Measurements from ENCODE around the gene WFDC2. TPM values are rescaled to one million over a fixed set of nuclear protein-coding genes. Genes with fewer than 3 reads are reported as not detected.

Gene WFDC2
- total and polyA plus RNA-seq, 2 experiments from 2014 or later, result 28.0 to 155 TPM

DNA sequence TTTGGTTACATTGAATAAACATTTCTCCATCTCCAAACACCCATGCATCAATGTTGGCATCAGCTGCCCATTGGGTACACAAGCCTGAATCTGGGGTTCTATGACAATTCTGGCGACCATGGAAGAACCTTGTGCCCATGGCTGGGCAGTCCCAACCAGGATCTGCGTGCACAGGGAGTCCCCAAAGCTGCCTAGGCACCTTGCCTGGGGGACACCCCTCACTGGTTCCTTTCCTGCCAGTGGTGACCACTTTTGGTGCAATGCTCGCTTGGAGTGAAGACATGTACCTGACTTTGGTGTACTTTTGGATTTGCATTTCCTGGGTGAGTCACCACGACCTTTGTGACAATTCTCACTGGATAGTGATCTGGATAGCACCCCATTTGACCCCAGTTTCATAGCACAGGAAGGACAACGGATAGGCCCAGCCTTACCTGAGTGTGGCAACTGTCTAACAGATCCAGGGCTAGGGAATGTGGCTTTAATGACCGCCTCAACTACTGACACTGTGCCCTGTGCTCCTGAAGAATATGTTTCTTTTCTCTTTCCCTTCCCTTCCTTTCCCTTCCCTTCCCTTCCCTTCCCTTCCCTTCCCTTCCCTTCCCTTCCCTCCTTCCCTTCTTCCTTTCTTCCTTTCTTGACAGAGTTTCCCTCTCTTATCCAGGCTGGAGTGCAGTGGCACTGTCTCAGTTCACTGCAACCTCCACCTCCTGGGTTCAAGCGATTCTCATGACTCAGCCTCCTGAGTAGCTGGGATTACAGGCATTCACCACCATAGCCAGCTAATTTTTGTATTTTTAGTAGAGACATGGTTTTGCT lies 38.7 kb downstream of the WFDC2 start:
- Mint-ChIP-seq H3K27ac (no peak overlapping the region), H3K27me3 (ENCODE audit: insufficient read depth, low read depth, poor library complexity) (peaks cover 3% of the 10 kb centered on the region), H3K9me3 (no peaks in the 10 kb centered on the region), H3K36me3 (ENCODE audit: low read depth) (no peaks in the 10 kb centered on the region), H3K4me1 (no peaks in the 10 kb centered on the region), H3K4me3 (no peak overlapping the region)
- no peaks in the 10 kb centered on the region for H3F3A ChIP-seq (replicated peaks; ENCODE audit: low read depth)
- H3K27ac ChIP-seq (ENCODE audit: low read depth), result no peak overlapping the region
- DNase-seq (ENCODE audit: low spot score), result no peak
- TF ChIP-seq JUNB (IDR thresholded peaks at IDR 0.05; ENCODE audit: unreplicated experiment), result no peak
- no peak for TF ChIP-seq ZNF331 (CRISPR knock-in tag; IDR thresholded peaks at IDR 0.05; ENCODE audit: low read depth)
- TF ChIP-seq, protein P1, sequence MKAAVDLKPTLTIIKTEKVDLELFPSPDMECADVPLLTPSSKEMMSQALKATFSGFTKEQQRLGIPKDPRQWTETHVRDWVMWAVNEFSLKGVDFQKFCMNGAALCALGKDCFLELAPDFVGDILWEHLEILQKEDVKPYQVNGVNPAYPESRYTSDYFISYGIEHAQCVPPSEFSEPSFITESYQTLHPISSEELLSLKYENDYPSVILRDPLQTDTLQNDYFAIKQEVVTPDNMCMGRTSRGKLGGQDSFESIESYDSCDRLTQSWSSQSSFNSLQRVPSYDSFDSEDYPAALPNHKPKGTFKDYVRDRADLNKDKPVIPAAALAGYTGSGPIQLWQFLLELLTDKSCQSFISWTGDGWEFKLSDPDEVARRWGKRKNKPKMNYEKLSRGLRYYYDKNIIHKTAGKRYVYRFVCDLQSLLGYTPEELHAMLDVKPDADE (IDR thresholded peaks at IDR 0.05), result no peak
- TF ChIP-seq, protein P2, sequence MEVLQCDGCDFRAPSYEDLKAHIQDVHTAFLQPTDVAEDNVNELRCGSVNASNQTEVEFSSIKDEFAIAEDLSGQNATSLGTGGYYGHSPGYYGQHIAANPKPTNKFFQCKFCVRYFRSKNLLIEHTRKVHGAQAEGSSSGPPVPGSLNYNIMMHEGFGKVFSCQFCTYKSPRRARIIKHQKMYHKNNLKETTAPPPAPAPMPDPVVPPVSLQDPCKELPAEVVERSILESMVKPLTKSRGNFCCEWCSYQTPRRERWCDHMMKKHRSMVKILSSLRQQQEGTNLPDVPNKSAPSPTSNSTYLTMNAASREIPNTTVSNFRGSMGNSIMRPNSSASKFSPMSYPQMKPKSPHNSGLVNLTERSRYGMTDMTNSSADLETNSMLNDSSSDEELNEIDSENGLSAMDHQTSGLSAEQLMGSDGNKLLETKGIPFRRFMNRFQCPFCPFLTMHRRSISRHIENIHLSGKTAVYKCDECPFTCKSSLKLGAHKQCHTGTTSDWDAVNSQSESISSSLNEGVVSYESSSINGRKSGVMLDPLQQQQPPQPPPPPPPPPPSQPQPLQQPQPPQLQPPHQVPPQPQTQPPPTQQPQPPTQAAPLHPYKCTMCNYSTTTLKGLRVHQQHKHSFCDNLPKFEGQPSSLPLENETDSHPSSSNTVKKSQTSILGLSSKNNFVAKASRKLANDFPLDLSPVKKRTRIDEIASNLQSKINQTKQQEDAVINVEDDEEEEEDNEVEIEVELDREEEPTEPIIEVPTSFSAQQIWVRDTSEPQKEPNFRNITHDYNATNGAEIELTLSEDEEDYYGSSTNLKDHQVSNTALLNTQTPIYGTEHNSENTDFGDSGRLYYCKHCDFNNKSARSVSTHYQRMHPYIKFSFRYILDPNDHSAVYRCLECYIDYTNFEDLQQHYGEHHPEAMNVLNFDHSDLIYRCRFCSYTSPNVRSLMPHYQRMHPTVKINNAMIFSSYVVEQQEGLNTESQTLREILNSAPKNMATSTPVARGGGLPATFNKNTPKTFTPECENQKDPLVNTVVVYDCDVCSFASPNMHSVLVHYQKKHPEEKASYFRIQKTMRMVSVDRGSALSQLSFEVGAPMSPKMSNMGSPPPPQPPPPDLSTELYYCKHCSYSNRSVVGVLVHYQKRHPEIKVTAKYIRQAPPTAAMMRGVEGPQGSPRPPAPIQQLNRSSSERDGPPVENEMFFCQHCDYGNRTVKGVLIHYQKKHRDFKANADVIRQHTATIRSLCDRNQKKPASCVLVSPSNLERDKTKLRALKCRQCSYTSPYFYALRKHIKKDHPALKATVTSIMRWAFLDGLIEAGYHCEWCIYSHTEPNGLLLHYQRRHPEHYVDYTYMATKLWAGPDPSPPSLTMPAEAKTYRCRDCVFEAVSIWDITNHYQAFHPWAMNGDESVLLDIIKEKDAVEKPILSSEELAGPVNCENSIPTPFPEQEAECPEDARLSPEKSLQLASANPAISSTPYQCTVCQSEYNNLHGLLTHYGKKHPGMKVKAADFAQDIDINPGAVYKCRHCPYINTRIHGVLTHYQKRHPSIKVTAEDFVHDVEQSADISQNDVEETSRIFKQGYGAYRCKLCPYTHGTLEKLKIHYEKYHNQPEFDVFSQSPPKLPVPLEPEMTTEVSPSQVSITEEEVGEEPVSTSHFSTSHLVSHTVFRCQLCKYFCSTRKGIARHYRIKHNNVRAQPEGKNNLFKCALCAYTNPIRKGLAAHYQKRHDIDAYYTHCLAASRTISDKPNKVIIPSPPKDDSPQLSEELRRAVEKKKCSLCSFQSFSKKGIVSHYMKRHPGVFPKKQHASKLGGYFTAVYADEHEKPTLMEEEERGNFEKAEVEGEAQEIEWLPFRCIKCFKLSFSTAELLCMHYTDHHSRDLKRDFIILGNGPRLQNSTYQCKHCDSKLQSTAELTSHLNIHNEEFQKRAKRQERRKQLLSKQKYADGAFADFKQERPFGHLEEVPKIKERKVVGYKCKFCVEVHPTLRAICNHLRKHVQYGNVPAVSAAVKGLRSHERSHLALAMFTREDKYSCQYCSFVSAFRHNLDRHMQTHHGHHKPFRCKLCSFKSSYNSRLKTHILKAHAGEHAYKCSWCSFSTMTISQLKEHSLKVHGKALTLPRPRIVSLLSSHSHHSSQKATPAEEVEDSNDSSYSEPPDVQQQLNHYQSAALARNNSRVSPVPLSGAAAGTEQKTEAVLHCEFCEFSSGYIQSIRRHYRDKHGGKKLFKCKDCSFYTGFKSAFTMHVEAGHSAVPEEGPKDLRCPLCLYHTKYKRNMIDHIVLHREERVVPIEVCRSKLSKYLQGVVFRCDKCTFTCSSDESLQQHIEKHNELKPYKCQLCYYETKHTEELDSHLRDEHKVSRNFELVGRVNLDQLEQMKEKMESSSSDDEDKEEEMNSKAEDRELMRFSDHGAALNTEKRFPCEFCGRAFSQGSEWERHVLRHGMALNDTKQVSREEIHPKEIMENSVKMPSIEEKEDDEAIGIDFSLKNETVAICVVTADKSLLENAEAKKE (CRISPR knock-in tag; IDR thresholded peaks at IDR 0.05), result no peak
- no peak for TF ChIP-seq EZH2phosphoT487 (IDR thresholded peaks at IDR 0.05; ENCODE audit: unreplicated experiment)
- TF ChIP-seq NANOG (IDR thresholded peaks at IDR 0.05; ENCODE audit: borderline replicate concordance), result no peak
- no peak for TF ChIP-seq CTCF (conservative IDR thresholded peaks at IDR 0.05; ENCODE audit: low read depth in 2 of 2)
- no peak for TF ChIP-seq STAT1 (IDR thresholded peaks at IDR 0.05; ENCODE audit: unreplicated experiment)
- no peaks in the 10 kb centered on the region for H3K36me3 ChIP-seq (ENCODE audit: insufficient read depth)
- H2AFZ ChIP-seq, result no peak overlapping the region
- H3K4me2 ChIP-seq, result no peak overlapping the region
- 0 out of 2 replicates have a peak, but pooled peaks cover 4% of the 10 kb centered on the region for H3K9me2 ChIP-seq (ENCODE audit: insufficient read depth)
- no peak overlapping the region for H3K4me3 ChIP-seq
- H3K79me2 ChIP-seq (replicated peaks; ENCODE audit: insufficient read depth), result no peaks in the 10 kb centered on the region
- no peaks in the 10 kb centered on the region for H3K27me3 ChIP-seq (ENCODE audit: insufficient read depth)
- no peaks in the 10 kb centered on the region for H3K4me1 ChIP-seq (ENCODE audit: insufficient read depth)
- ATAC-seq, result no peak
- no peaks in the 10 kb centered on the region for H4K20me1 ChIP-seq (replicated peaks; ENCODE audit: insufficient read depth)

Measured in GM23338 (cell line).